ENCODE data around the gene RAB11A.

- TF ChIP-seq EZH2 (IDR thresholded peaks at IDR 0.05), result no peak
- no peak for TF ChIP-seq POLR2AphosphoS5 (IDR thresholded peaks at IDR 0.05; ENCODE audit: borderline replicate concordance, low read depth, low read length)
Measured at GRCh38 chr15:65920825-65921309, 51.6 kb downstream of the RAB11A start.

Measured in SK-N-MC (cell line).